Keratinocyte (primary cell): ENCODE measurements around the gene PARVA. TPM values are rescaled to one million over a fixed set of nuclear protein-coding genes. Genes with fewer than 3 reads are reported as not detected.

Experiments used
- DNase-seq: peaks from one replicate; pipeline ENCODE4 v3.0.0-alpha.2; 2011; ENCODE audit warnings: low read depth, missing footprints, low spot score
- FAIRE-seq: peaks from 2 replicates; lab custom pipeline; 2011; peaks lifted over from hg19 to GRCh38; lab: Jason Lieb, UNC
- H2AFZ ChIP-seq: 2 replicates; pipeline ENCODE4 v1.6.0; 2012; ENCODE audit warnings: low read length, control low read depth, inconsistent platforms; ENCODE audit not compliant: control insufficient read depth
- H3K27ac ChIP-seq: 2 replicates; pipeline ENCODE4 v1.5.1; 2011; ENCODE audit warnings: low read length; ENCODE audit not compliant: control insufficient read depth, insufficient read depth
- H3K27me3 ChIP-seq: 3 replicates; pipeline ENCODE4 v1.6.0; 2011; ENCODE audit warnings: low read length; ENCODE audit not compliant: control insufficient read depth, insufficient read depth; ENCODE audit errors: extremely low read depth
- H3K36me3 ChIP-seq, 2 experiments: 2 replicates in 1 of 2; 3 replicates in 1 of 2; pipeline ENCODE4 v1.5.1; 2011; ENCODE audit warnings: low read length in 2 of 2, mild to moderate bottlenecking in 1 of 2; ENCODE audit not compliant: control insufficient read depth in 2 of 2, insufficient read depth in 2 of 2; ENCODE audit errors: extremely low read depth in 1 of 2
- H3K4me1 ChIP-seq: 3 replicates; pipeline ENCODE4 v1.5.1; 2011; ENCODE audit warnings: low read length; ENCODE audit not compliant: control insufficient read depth, insufficient read depth; ENCODE audit errors: extremely low read depth
- H3K4me2 ChIP-seq: 3 replicates; pipeline ENCODE4 v1.6.0; 2011; ENCODE audit warnings: low read depth, low read length; ENCODE audit not compliant: control insufficient read depth, insufficient read depth; ENCODE audit errors: extremely low read depth
- H3K4me3 ChIP-seq, 3 experiments: fragments of 200-600 bp in 1 of 3; sonication (generic) in 1 of 3; 2 replicates in 2 of 3; 3 replicates in 1 of 3; pipeline ENCODE4 v1.5.1; 2011 to 2016; ENCODE audit warnings: low read length in 3 of 3, mild to moderate bottlenecking in 3 of 3, control low read depth in 2 of 3, inconsistent platforms in 1 of 3, low read depth in 1 of 3, mixed read lengths in 1 of 3, mixed run types in 1 of 3, moderate library complexity in 1 of 3; ENCODE audit not compliant: control insufficient read depth in 2 of 3, insufficient read depth in 2 of 3; ENCODE audit errors: extremely low read depth in 1 of 3
- H3K79me2 ChIP-seq: 2 replicates; pipeline ENCODE4 v1.6.0; 2012; ENCODE audit warnings: low read length; ENCODE audit not compliant: control insufficient read depth, insufficient read depth
- H3K9ac ChIP-seq: 3 replicates; pipeline ENCODE4 v1.6.0; 2011; ENCODE audit warnings: low read length; ENCODE audit not compliant: control insufficient read depth, insufficient read depth; ENCODE audit errors: extremely low read depth
- H3K9me1 ChIP-seq: 3 replicates; pipeline ENCODE4 v1.6.0; 2011; ENCODE audit warnings: low read length; ENCODE audit not compliant: control insufficient read depth, insufficient read depth; ENCODE audit errors: extremely low read depth
- H3K9me3 ChIP-seq: 2 replicates; pipeline ENCODE4 v1.5.1; 2012; ENCODE audit warnings: low read depth, low read length; ENCODE audit not compliant: control insufficient read depth
- H4K20me1 ChIP-seq: 3 replicates; pipeline ENCODE4 v1.6.0; 2011; ENCODE audit warnings: low read length; ENCODE audit not compliant: control insufficient read depth, insufficient read depth; ENCODE audit errors: extremely low read depth
- EZH2 ChIP-seq: IDR thresholded peaks from one replicate; pipeline ENCODE4 v1.6.1; 2012; ENCODE audit warnings: inconsistent platforms, mild to moderate bottlenecking, low read length, moderate library complexity
- dilution Hi-C: fragments of 300-500 bp; cut with MboI; formaldehyde crosslinking; loops from one replicate; pipeline ENCODE4 v1.7.0; 2020; ENCODE audit warnings: low sequenced_read_pairs; ENCODE audit not compliant: extremely low pct_ligation_motif_present
- polyA plus RNA-seq, 5 experiments: library from polyadenylated mRNA; depleted of rRNA in 3 of 5; stranded (reverse) in 3 of 5; stranded (forward) in 1 of 5; unstranded in 1 of 5; fragments of >200 nt; gene quantifications; 1 replicate in 1 of 5; 2 replicates in 3 of 5; 3 replicates in 1 of 5; pipeline versions ENCODE4 v1.2.1 to v1.2.3, GENCODE V29; 2011 to 2012; ENCODE audit warnings: missing spikeins in 2 of 5, low read depth in 1 of 5, low replicate concordance in 1 of 5
- TF ChIP-seq, protein P1 (sequence below), 3 experiments: IDR thresholded peaks in 1 of 3; conservative IDR thresholded peaks in 1 of 3; optimal IDR thresholded peaks in 1 of 3; 2 replicates in 2 of 3; 3 replicates in 1 of 3; pipeline versions ENCODE3 to v1.5.1; 2011; ENCODE audit warnings: low read length in 3 of 3, mild to moderate bottlenecking in 3 of 3, moderate library complexity in 2 of 3, control low read depth in 1 of 3, inconsistent platforms in 1 of 3; ENCODE audit not compliant: insufficient read depth in 2 of 3; ENCODE audit errors: extremely low read depth in 1 of 3

Gene PARVA
- polyA plus RNA-seq, 1 donor (not counting 4 experiments of a cell fraction or from before 2014, with no cell fraction given): 28.9 TPM

DNA sequence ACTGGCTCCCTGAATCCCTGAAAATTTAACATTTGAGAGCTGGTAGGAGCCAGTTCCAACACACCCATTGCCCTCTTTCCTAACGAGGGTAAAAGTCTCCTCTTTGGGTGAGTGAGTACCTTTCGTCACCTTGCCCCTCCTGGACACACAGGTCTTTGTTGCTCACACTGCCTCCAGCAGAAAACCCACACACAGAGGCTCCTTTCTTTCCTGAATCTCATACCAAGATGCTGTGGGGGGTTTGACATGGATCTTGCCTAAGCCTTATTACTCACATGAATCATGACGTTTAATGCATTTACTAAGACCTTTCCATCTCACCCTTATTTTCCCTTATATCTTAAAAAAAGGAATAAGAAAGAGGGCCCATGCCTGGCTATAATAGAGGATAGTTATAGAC, 53.0 kb downstream of the PARVA start:
- no peaks in the 10 kb centered on the region for H3K27me3 ChIP-seq
- H3K9ac ChIP-seq: peak overlapping the region; percentile 48
- peak overlapping the region; percentile 57 for H3K27ac ChIP-seq
- peak overlapping the region; percentile 66 for H3K4me2 ChIP-seq
- H3K4me1 ChIP-seq: peaks cover 18% of the 10 kb centered on the region
- peaks cover 2% of the 10 kb centered on the region for H3K79me2 ChIP-seq
- no peaks in the 10 kb centered on the region for H3K36me3 ChIP-seq
- TF ChIP-seq EZH2: no peak
- TF ChIP-seq, protein P1, sequence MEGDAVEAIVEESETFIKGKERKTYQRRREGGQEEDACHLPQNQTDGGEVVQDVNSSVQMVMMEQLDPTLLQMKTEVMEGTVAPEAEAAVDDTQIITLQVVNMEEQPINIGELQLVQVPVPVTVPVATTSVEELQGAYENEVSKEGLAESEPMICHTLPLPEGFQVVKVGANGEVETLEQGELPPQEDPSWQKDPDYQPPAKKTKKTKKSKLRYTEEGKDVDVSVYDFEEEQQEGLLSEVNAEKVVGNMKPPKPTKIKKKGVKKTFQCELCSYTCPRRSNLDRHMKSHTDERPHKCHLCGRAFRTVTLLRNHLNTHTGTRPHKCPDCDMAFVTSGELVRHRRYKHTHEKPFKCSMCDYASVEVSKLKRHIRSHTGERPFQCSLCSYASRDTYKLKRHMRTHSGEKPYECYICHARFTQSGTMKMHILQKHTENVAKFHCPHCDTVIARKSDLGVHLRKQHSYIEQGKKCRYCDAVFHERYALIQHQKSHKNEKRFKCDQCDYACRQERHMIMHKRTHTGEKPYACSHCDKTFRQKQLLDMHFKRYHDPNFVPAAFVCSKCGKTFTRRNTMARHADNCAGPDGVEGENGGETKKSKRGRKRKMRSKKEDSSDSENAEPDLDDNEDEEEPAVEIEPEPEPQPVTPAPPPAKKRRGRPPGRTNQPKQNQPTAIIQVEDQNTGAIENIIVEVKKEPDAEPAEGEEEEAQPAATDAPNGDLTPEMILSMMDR (optimal IDR thresholded peaks at IDR 0.05 in 1 of 3, IDR thresholded peaks at IDR 0.05 in 1 of 3, conservative IDR thresholded peaks at IDR 0.05 in 1 of 3; ENCODE audit: extremely low read depth in 1 of 3, insufficient read depth in 2 of 3, low read length in 3 of 3): no peak
- H3K4me3 ChIP-seq: peak overlapping the region in 1 of 3 experiments; percentile 2
- DNase-seq (no peak), FAIRE-seq (no peak)
- no peaks in the 10 kb centered on the region for H3K9me3 ChIP-seq
- dilution Hi-C loops: no loop called here
- H2AFZ ChIP-seq: no peak overlapping the region
- no peaks in the 10 kb centered on the region for H4K20me1 ChIP-seq
- H3K9me1 ChIP-seq: no peaks in the 10 kb centered on the region

DNA sequence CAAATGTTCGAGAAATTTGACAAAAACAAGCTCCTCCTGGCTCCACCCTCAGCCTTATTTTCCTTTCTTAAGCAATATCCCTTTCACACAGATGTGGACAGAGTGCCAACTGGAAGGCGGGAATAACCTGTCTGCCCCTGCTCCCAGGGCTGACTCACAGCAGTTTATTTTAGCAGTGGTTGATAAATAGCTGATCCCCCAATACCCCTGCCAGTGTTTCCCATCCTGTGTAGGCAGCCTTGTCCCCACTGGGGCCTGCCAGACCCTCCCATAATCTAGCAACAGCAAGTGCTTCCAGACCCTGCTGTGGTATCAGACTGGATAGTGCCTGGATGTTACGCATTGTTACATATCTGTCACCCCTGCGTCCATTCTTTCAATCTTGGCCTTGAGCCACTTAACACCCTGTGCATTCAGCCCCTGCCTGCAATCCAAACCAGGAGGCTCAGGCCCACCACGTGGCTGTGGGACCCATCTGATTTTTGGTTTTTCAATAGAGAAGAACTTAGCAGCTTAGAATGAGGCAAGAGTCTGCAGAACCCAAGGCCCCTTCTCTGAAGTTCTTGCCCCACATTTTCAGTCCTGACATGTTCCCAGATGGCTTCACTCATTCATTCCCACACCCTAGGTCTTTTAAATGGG, 53.7 kb downstream of the PARVA start:
- H3K4me1 ChIP-seq: peaks cover 18% of the 10 kb centered on the region
- dilution Hi-C loops: no loop called here
- peak overlapping the region; percentile 48 for H3K9ac ChIP-seq
- TF ChIP-seq, protein P1 (optimal IDR thresholded peaks at IDR 0.05 in 1 of 3, IDR thresholded peaks at IDR 0.05 in 1 of 3, conservative IDR thresholded peaks at IDR 0.05 in 1 of 3; ENCODE audit: extremely low read depth in 1 of 3, insufficient read depth in 2 of 3, low read length in 3 of 3): no peak
- TF ChIP-seq EZH2: no peak
- no peaks in the 10 kb centered on the region for H4K20me1 ChIP-seq
- H2AFZ ChIP-seq: peak overlapping the region; percentile 1
- no peaks in the 10 kb centered on the region for H3K36me3 ChIP-seq
- peak overlapping the region in 1 of 3 experiments; percentile 2 for H3K4me3 ChIP-seq
- no peaks in the 10 kb centered on the region for H3K9me3 ChIP-seq
- H3K27ac ChIP-seq: peak overlapping the region; percentile 57
- DNase-seq: no peak
- no peaks in the 10 kb centered on the region for H3K27me3 ChIP-seq
- H3K79me2 ChIP-seq: peaks cover 2% of the 10 kb centered on the region
- H3K9me1 ChIP-seq: no peaks in the 10 kb centered on the region
- FAIRE-seq: peak; percentile 75
- peak overlapping the region; percentile 66 for H3K4me2 ChIP-seq
